Measurements from ENCODE around the gene RAB4B.
"Not testable (repeated sequence)": the region's sequence is repeated elsewhere in the genome, so short reads cannot be mapped to it uniquely, and the experiment has no call there.

Gene RAB4B

GRCh38 chr19:40750874-40751537 is 27.0 kb upstream of the RAB4B start, which contains the start of gene SNRPA:
SNRPA (plus strand) TSS chr19:40751203; CDS start chr19:40751409, 206 bp downstream.
- DNase-seq = peak; percentile 99 to 100

GRCh38 chr19:40752257-40752781 is 25.7 kb upstream of the RAB4B start:
- DNase-seq = no peak

DNA sequence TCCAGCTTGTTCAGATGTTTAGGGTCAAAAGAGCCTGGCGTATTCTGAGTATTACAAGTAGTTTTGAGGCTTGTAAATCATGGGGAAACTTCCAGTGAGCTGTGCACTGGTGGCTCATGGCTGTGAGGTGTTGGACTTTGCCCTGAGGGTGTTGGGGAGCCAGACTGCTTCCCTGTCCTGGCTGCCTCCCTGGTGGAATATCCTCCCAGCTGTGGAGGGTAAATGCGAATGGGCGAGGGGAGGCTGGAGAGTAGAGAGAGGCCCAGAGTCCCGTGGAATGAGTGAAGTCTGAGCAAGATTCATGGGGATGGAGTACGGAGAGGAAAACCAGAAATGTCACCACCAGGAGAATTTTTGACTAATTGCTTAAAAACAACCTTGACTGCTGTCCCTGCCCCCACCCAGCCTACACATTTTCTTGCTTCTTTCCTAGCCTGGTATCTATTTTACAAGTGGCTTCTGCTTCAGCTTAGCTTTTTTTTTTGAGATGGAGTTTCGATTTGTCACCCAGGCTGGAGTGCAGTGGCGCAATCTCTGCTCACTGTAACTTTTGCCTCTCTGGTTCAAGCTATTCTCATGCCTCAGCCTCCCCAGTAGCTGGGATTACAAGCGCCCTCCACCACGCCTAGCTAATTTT is 23.3 kb upstream of the RAB4B start:
- DNase-seq = peak in 1 of 2 experiments; percentile 21

- no peak for DNase-seq
These were observed 22.8 kb upstream of the RAB4B start for GRCh38 chr19:40755248-40755624.

GRCh38 chr19:40755791-40756190 is 22.3 kb upstream of the RAB4B start:
- DNase-seq = no peak

DNA sequence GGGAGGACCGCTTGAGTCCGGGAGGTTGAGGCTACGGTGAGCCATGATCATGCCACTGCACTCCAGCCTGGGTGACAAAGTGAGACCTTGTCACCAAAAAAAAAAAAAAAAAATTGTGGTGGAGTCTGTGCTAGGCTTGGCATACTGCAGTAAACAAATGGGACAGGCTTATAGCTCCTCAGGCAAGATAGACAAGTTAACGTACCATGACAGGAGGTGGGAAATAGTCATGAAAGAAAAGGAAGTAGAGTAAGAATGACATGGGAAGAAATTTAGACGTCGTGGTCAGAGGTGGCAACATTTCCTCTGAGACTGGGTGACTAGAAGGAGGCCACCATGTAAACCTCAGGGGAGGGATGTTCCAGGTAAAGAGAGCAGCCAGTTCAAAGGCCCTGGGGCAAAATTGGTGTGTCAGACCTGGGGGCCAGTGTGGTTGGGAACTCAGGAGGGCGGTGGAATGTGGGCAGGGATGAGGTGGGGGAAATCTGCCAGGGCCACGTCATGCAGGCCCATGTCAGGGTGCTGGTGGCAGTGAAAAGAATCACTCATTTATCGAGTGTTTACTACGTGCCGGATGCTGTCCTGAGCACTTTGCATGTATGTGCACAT is 21.4 kb upstream of the RAB4B start:
- DNase-seq = no peak

GRCh38 chr19:40758491-40758890 is 19.6 kb upstream of the RAB4B start:
- no peak for DNase-seq

DNA sequence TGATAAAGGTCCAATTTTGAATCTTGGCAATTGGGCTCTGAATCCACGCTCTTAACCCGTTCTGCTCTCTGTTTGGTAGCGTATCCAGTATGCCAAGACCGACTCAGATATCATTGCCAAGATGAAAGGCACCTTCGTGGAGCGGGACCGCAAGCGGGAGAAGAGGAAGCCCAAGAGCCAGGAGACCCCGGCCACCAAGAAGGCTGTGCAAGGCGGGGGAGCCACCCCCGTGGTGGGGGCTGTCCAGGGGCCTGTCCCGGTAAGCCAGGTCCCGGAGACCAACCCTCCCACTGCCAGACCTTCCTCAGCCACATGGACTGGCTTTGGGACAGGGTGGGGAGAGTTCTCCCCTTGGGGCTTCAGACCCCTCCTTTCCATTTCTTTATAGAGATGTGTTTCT is 18.7 kb upstream of the RAB4B start:
- DNase-seq = no peak

DNA sequence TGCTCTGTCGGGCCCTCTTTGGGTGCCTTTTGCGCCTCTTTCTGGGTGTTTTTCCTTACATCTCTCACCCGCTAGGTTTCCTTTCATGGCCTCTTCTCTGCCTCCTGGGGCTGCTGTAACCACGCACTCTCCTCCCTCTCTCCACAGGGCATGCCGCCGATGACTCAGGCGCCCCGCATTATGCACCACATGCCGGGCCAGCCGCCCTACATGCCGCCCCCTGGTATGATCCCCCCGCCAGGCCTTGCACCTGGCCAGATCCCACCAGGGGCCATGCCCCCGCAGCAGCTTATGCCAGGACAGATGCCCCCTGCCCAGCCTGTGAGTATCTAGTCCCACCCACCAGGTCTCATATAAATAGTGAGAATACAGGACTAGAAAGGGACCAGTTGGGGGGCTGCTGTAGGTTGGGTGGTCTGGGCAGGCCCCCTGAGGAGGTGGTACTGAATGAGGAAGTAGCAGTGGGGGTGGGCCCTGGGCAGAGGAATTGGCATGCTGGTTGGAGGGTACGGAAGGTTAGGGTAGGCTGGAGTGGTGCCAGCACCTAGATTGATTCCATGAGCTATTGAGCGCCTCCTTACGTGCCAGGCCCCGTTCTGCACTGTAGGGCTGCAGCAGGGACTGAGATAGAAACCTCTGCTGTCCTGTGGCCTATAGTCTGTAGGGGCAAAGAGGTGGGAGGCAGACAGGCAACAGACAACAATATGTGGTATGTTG is 15.1 kb upstream of the RAB4B start:
- DNase-seq = no peak

DNA sequence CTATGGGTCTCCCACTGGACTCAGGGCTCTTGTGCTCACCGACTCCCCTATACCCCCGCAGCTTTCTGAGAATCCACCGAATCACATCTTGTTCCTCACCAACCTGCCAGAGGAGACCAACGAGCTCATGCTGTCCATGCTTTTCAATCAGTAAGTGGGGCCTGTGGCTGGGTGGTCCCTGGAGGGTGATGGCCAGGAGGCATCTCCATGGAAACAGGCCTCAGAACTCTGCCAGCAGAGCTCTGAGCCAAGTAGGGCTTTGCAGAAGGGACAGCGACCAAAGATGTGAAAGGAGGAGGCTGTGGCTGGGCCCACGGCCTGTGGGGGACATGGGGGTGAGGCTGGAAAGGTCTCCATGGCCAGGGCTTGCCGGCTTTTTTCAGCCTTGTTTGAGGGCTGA is 14.5 kb upstream of the RAB4B start:
- no peak for DNase-seq

DNA sequence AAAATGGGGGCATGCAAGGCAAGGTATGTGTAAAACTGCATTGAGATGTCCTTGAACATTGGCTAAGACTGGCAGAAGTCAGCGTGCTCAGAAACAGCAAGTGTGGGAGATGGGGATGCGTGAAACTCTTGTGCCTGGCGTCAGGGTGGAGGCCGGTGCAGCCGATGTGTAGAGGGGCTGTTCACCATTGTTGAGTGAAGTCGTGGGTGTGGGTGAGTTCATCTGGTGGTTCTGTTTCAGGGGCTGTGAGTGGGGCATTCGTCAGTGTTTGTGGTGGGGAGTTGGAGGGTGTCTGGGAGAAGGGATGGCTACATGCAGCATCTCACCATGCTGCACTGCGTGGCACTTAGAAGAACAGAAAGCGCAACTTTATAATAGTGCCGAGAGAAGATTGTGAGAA is 14.1 kb upstream of the RAB4B start:
- DNase-seq = no peak

GRCh38 chr19:40766385-40766784 is 11.7 kb upstream of the RAB4B start:
- not testable (repeated sequence) for DNase-seq

GRCh38 chr19:40768869-40769268 is 9.2 kb upstream of the RAB4B start:
- DNase-seq = no peak

DNA sequence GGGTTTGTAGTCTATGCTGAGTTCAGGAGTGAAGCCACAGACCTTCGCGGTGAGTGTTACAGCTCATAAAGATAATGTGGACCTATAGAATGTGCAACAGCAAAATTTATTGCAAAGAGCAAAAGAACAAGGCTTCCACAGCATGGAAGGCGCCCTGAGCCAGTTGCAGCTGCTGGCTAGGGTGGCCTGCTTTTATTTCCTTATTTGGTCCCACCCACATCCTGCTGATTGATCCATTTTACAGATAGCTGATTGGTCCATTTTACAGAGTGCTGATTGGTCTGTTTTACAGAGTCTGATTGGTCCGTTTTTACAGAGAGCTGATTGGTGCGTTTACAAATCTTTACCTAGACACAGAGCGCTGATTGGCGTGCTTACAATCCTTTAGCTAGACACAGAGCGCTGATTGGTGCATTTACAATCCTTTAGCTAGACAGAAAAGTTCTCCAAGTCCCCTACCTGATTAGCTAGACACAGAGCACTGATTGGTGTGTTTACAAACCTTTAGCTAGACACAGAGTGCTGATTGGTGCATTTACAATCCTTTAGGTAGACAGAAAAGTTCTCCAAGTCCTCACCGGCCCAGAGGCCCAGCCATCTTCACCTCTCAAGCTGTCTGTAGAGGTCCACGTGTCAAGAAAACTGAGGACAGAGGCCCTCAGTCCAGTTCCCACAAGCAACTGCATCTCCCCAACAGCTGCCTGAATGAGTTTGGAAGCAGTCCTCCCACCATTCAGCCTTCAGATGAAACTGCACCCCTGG is 6.8 kb upstream of the RAB4B start:
- DNase-seq = not testable (repeated sequence)

- DNase-seq = no peak
These were observed 3.0 kb upstream of the RAB4B start, which contains the start of gene MIA for GRCh38 chr19:40774916-40775631. MIA (plus strand) TSS chr19:40775521; CDS start chr19:40775543, 22 bp downstream.

- no peak for DNase-seq
These were observed 2.4 kb upstream of the RAB4B start for GRCh38 chr19:40775632-40776022.

- no peak for DNase-seq
These were observed 1.7 kb upstream of the RAB4B start for GRCh38 chr19:40776364-40776763.

GRCh38 chr19:40776932-40777644 is 959 bp upstream of the RAB4B start:
- peak; percentile 99 for DNase-seq

DNA sequence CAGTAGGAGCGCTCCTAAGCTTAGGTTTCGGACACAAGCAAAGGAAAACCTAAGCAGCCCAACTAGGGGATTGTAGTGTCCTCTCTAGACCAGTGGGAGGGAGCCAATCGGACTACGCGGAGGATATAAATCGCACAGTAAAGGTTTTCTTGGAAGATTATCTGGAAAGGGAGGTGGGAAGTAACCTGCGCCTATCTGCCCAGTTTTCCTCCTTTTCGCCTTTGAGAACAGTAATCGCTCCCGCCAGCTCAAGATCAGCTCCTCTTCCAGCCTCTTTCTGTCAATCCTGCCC is 456 bp upstream of the RAB4B start:
- no peak for DNase-seq

- no peak for DNase-seq
These were observed 748 bp downstream of the RAB4B start for GRCh38 chr19:40778706-40779284.

GRCh38 chr19:40780582-40780981 is 2.5 kb downstream of the RAB4B start:
- DNase-seq = no peak
